ENCODE results near the gene MGAT5.

Gene MGAT5

GRCh38 chr2:134449157-134449556, 195.3 kb downstream of the MGAT5 start:
- Mint-ChIP-seq H3K4me1 (peaks cover 47% of the 10 kb centered on the region), H3K4me3 (no peak overlapping the region), H3K27ac (no peak overlapping the region), H3K36me3 (ENCODE audit: low read depth) (peaks cover 21% of the 10 kb centered on the region), H3K9me3 (no peaks in the 10 kb centered on the region), H3K27me3 (ENCODE audit: low read depth, poor library complexity) (peaks cover 4% of the 10 kb centered on the region)
- TF ChIP-seq CTCF (IDR thresholded peaks at IDR 0.05) = no peak
- no peak for DNase-seq

GRCh38 chr2:134449751-134450513, 196.1 kb downstream of the MGAT5 start:
- Mint-ChIP-seq H3K4me3 (no peak overlapping the region), H3K36me3 (ENCODE audit: low read depth) (peaks cover 21% of the 10 kb centered on the region), H3K27ac (peak overlapping the region; percentile 32), H3K4me1 (peaks cover 55% of the 10 kb centered on the region), H3K27me3 (ENCODE audit: low read depth, poor library complexity) (peaks cover 4% of the 10 kb centered on the region), H3K9me3 (no peaks in the 10 kb centered on the region)
- no peak for TF ChIP-seq CTCF (IDR thresholded peaks at IDR 0.05)
- no peak for DNase-seq

- Mint-ChIP-seq H3K4me1 (peaks cover 48% of the 10 kb centered on the region), H3K36me3 (ENCODE audit: low read depth) (peaks cover 21% of the 10 kb centered on the region), H3K27me3 (ENCODE audit: low read depth, poor library complexity) (peaks cover 4% of the 10 kb centered on the region), H3K27ac (no peak overlapping the region), H3K9me3 (no peaks in the 10 kb centered on the region), H3K4me3 (no peak overlapping the region)
- DNase-seq = no peak
- TF ChIP-seq CTCF (IDR thresholded peaks at IDR 0.05) = no peak
These were observed 197.4 kb downstream of the MGAT5 start for GRCh38 chr2:134451347-134451630.

GRCh38 chr2:134452042-134452733, 198.3 kb downstream of the MGAT5 start:
- Mint-ChIP-seq H3K9me3 (no peaks in the 10 kb centered on the region), H3K27ac (no peak overlapping the region), H3K27me3 (ENCODE audit: low read depth, poor library complexity) (peaks cover 4% of the 10 kb centered on the region), H3K36me3 (ENCODE audit: low read depth) (peaks cover 17% of the 10 kb centered on the region), H3K4me3 (no peak overlapping the region), H3K4me1 (peaks cover 42% of the 10 kb centered on the region)
- no peak for DNase-seq
- no peak for TF ChIP-seq CTCF (IDR thresholded peaks at IDR 0.05)

- Mint-ChIP-seq H3K4me3 (no peak overlapping the region), H3K4me1 (peaks cover 37% of the 10 kb centered on the region), H3K36me3 (ENCODE audit: low read depth) (peaks cover 11% of the 10 kb centered on the region), H3K9me3 (no peaks in the 10 kb centered on the region), H3K27me3 (ENCODE audit: low read depth, poor library complexity) (peaks cover 4% of the 10 kb centered on the region), H3K27ac (no peak overlapping the region)
- no peak for DNase-seq
- TF ChIP-seq CTCF (IDR thresholded peaks at IDR 0.05) = no peak
These were observed 199.6 kb downstream of the MGAT5 start for GRCh38 chr2:134453476-134453875.

DNA sequence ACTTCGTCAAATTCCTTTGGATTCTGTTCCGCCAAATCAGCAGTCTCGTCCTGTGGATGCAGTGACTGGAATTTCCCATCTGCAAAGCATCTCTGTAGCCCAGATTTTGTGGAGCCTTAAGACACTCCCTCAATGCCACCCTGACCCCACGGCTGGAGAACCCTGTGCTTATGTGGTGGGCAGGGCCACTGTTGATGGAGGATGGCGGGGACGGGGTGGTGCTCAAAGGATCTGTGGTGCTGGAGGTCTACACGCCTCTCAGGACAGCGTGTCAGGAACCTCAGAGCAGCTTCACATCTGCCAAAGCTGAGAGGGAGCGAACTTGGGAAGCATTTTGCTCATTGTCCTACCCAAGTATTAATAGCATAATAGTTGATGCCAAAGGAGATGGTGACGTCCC, 200.1 kb downstream of the MGAT5 start:
- no peak for TF ChIP-seq CTCF (IDR thresholded peaks at IDR 0.05)
- DNase-seq = no peak
- peaks cover 6% of the 10 kb centered on the region for H3K36me3 Mint-ChIP-seq (ENCODE audit: low read depth)
- peaks cover 4% of the 10 kb centered on the region for H3K27me3 Mint-ChIP-seq (ENCODE audit: low read depth, poor library complexity)
- H3K4me3 Mint-ChIP-seq = no peak overlapping the region
- H3K9me3 Mint-ChIP-seq = no peaks in the 10 kb centered on the region
- H3K27ac Mint-ChIP-seq = no peak overlapping the region
- H3K4me1 Mint-ChIP-seq = peaks cover 37% of the 10 kb centered on the region

Data from nephron progenitor cell (in vitro differentiated cells).